ENCODE results near the gene EZH2.

Gene EZH2

DNA sequence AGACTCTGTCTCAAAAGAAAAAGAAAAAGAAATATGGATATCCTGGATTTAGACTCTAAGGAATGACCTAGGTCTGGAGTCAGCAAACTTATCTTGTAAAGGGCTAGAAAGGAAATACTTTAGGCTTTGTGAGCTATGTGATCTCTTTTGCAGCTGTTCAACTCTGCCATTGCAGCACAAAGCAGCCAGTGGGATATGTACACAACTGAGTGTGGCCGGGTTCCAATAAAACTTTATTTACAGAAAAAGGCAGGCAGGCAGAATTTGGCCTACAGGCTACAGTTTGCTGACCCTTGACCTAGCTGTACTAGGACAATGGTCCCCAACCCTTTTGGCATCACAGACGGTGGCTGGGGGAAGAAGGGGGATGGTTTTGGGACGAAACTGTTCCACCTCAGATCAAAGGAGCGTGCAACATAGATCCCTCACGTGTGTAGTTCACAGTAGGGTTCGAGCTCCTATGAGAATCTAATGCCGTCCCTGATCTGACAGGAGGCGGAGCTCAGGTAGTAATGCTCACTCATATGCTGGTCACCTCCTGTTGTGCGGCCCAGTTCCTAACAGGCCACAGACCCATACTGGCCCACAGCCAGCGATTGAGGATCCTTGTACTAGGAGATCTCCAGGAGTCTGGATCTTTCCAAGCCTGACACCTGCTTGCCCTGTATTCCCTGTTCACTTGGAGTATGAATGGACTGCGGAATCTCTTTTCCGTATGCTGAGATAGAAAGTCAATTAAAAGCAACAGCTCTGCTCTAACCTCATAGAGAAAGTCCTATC, 122.4 kb downstream of the EZH2 start:
- no peak for DNase-seq

All from CD4-positive, alpha-beta T cell treated with Interleukin-6 for 4 hours (primary cell).